Measurements from ENCODE around the gene HMGN4.

GRCh38 chr6:26556263-26557070, 18.3 kb downstream of the HMGN4 start:
- TF ChIP-seq CTCF (IDR thresholded peaks at IDR 0.05) = no peak
- TF ChIP-seq POLR2A (IDR thresholded peaks at IDR 0.05) = no peak

Data from ovary (tissue), 3 donors.